SIG-M5 (cell line): ENCODE data around the gene HNF4A.

Experiments
- DNase-seq: peaks from one replicate; lab custom pipeline; 2025; lab: John Stamatoyannopoulos, UW

Gene HNF4A

GRCh38 chr20:44406572-44407137, 51.2 kb downstream of the HNF4A start:
- no peak for DNase-seq

DNA sequence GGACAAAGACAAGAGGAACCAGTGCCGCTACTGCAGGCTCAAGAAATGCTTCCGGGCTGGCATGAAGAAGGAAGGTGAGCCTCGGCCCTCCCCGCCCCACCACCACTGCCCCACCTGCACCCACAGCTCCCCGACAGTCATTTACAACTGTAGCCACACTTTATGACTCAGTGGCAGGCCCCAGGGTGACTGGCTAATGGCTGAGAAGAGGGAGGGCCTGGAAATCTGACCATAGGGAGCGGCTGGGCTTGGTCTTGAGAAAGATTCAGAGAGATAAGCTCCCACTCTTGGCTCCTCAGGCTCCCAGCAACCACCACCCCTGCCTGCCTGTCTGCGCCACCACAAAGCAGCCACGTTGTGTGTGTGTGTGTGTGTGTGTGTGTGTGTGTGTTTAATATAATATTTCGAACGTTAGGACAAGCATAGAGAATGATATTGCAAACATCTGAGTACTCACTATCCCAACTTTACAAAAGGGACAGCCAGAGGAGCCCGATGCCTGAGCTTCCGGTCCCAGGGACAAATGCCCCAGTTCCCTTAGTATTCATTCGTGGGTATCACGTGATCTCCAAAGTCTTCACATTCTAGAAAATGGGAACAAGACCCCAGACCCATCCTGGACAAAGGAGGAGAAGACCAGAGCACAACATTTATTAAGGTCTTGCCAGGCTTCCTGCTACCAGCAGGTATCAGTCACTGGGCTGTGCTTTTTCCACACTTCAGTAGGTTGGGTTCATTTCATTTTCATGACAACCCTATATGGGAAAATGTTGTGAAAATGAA, 52.1 kb downstream of the HNF4A start:
- no peak for DNase-seq

- DNase-seq, result no peak
These were observed 53.7 kb downstream of the HNF4A start for GRCh38 chr20:44409132-44409600.

DNA sequence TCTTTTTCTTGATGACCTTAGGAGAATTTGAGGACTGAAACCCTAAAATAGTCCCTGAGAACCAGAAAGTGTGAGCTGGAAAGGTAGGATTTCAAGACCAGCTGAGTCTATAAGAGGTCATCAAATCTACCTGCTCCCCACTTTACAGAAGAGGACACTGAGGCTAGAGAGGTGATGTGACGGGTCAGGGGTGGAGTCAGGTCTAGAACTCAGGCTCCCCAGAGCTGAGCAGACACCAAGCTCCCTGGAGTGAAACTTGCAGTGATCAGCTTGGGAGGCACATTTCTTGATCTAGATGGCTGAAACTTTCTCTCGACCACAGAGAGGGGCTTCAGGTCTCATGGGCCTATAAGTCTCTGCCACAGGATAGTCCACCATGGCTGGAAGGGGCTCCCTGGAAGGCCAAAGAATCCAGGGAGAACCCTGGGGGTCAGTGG, 55.1 kb downstream of the HNF4A start:
- DNase-seq, result no peak

GRCh38 chr20:44411020-44411756, 55.7 kb downstream of the HNF4A start:
- no peak for DNase-seq

- DNase-seq, result no peak
These were observed 56.4 kb downstream of the HNF4A start for GRCh38 chr20:44411757-44412401.

DNA sequence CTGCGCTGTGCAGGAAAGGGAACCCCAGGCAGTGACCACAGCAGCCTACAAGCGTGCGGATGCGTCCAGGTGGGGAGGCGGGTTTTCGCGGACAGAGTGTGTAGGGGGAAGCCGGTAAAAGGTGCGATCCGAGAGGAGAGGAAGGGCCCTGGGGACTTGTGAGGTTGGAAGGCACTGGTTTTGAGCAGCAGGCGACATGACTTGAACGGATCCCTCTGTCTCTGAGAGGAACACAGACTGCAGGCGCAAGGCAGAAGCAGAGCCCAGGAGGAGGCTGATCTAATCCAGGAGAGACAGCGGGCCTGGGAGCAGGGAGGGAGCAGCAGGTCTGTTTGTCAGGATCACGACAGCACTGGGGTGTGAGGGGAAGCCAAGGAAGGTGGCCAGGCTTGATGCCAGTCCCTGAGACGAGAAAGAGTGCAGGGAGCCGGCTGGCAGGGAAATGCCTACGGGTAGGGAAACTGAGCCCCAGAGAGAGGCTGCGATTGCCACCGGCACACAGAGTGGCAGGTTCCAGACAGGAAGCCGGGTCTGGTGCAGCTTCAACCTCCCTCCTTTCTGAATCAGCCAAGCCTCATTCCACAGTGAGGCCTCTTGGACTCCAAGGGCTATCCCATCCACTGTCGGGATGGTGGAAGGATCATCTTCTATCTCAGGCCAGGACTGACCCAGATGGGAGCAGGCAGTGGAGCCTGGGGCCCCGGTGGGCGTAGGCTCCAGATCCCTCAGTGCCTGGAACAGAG, 57.1 kb downstream of the HNF4A start:
- DNase-seq, result no peak

- no peak for DNase-seq
These were observed 58.3 kb downstream of the HNF4A start for GRCh38 chr20:44413575-44414345.

- DNase-seq, result no peak
These were observed 58.8 kb downstream of the HNF4A start for GRCh38 chr20:44414346-44414714.

- DNase-seq, result no peak
These were observed 59.3 kb downstream of the HNF4A start for GRCh38 chr20:44414808-44415207.

DNA sequence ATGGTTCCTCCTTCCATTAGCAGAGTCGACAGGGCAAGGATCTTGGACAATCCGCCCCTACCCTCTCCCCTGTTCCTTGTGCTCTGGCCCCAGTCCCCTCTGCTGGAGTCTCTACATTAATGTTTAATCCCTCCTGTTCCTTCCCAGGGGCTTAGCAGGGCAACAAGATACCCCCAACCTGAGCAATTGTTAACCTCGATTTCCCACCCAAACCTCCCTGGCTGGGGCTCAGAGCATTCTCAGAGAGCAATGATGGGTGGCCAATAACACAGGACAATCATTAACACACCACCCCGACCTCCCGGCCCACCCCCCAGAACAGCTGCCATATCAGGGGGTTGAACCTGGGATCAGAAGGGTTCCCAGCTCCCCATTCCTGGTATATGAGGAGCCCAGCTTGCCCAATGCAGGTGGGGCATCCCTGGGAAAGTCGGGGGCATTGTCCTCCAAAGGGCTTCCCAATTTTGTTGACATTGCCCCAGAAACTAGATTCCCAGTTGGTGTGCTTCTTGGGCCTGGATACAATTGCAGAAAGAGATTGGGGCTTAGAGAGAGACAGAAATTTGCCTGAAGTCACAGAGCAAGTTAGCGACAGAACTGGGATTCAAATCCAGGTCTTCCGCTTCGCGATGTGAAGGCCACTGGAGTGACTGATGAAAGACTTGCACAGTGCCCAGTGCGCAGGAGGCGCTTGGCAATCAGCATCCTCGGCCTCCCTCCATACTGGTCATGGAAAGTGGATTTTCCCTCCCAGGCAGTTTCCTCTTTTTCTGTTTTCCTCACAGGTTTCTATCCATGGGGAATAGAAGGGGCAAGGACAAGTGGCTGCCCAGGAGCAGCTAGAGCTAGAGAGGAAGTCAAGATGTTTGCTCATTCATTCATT, 60.6 kb downstream of the HNF4A start:
- DNase-seq, result no peak

DNA sequence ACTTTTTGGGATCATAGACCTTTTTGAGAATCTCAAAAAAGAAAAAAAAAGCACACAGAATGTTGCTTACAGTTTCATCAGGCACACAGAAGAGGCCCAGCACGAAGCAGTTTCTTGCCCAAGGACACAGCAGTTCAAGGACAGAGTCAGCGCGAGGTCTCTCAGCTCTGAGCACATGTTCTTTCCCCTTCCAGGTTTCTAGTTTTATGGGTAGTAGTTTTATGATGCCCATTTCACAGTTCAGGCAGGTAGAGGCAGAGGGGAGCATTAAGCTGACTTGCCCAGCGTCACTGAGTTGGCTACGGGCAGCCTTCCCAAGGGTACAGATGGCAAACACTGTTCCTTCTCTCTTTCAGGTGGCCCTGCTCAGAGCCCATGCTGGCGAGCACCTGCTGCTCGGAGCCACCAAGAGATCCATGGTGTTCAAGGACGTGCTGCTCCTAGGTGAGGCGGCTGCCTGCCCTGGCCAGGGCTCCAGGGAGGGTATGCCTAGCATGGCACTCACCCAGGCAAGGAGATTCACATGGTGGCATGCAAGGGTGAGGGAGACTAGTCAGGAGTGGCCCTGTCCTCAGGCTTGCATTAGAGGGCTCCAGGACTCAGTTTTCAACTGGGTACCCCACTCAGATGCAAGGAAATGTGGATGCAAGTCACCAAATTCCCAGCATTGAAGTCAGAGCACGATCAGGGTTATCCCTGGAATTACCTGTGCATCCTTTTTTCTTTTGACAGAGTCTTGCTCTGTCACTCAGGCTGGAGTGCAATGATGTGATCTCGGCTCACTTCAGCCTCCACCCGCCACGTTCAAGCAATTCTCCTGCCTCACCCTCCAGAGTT, 62.8 kb downstream of the HNF4A start:
- no peak for DNase-seq

DNA sequence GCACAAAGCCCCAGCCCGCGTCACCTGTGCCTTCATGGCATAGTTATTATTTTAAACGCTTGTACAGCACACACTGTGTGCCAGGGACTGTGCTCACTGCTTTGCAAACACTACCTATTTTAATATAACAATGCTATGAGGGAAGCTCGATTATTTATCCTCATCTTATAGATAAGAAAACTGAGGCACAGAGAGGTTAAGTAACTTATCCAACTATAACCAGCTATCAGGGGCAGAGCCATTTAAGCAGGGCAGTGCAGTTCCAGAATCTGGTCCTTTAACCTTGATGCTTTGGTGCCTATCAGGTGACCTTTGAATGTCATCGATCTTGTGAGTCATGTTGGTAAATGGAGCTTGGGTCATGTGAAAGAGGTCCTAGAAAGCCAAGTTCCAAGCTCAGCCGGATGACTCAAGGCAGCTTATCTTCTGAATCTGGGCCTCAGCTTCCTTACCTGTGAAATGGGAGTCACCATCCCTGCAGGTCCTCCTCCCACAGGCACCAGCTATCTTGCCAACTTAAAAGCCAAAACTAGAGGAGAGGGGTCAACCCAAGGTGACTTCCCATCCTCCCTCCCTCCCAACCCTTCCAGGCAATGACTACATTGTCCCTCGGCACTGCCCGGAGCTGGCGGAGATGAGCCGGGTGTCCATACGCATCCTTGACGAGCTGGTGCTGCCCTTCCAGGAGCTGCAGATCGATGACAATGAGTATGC, 63.8 kb downstream of the HNF4A start:
- no peak for DNase-seq

DNA sequence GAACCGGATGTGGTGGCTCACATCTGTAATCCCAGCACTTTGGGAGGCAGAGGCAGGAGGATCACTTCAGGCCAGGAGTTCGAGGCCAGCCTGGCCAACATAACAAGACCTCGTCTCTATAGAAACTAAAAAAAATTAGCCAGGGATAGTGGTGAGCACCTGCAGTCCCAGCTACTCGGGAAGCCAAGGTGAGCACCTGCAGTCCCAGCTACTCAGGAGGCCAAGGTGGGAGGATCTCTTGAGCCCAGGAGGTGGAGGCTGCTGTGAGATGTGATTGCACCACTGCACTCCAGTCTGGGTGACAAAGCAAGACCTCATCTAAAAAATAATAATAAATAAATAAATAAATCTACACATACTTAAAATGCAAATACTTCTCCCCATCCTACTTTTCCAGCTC, 65.0 kb downstream of the HNF4A start:
- DNase-seq, result no peak

GRCh38 chr20:44422083-44422482, 66.6 kb downstream of the HNF4A start:
- no peak for DNase-seq

DNA sequence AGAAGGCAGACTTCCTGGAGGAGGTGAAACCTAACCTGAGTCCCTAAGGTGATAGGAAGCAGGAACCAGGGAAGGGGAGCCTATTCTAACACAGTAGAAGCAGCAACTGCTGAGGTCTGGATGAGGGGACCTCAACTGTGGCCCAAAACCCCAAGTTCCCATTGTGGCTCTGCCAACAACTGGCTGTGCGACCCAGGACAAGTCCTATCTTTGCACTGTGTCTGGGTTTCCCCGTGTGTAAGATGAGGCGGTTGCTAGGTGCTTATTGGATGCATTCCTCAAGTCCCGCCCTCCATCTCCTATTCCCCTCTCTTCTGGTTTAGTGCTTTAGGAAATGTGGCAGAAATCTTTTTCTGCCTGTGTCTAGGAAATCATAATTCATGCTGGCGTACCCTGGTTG, 68.0 kb downstream of the HNF4A start:
- DNase-seq, result no peak

DNA sequence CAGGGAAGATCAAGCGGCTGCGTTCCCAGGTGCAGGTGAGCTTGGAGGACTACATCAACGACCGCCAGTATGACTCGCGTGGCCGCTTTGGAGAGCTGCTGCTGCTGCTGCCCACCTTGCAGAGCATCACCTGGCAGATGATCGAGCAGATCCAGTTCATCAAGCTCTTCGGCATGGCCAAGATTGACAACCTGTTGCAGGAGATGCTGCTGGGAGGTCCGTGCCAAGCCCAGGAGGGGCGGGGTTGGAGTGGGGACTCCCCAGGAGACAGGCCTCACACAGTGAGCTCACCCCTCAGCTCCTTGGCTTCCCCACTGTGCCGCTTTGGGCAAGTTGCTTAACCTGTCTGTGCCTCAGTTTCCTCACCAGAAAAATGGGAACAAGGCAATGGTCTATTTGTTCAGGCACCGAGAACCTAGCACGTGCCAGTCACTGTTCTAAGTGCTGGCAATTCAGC, 68.6 kb downstream of the HNF4A start:
- DNase-seq, result no peak

DNA sequence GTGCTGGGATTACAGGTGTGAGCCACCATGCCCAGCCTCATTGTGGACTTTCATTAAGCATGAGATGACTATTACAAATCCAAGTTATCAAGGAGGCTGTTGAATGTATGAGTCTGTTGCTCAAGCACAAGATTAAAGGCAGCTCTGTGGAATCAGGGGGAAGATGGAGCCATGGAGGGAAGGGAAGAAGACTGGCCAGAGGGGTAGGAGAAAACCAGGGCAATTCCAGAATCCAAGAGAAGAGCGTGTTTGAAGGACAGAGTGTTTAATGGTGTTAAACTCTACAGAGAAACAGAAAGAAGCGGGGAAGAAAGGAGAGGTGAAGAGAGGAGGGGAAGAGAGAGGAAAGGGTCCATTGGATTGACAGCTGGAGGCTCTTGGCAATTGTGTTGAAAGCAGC, 70.4 kb downstream of the HNF4A start:
- DNase-seq, result no peak
